ENCODE results near the gene HLF. TPM values are rescaled to one million over a fixed set of nuclear protein-coding genes. Genes with fewer than 3 reads are reported as not detected.

Gene HLF
- total RNA-seq, 1 experiment from 2014 or later, result 0.13 TPM

DNA sequence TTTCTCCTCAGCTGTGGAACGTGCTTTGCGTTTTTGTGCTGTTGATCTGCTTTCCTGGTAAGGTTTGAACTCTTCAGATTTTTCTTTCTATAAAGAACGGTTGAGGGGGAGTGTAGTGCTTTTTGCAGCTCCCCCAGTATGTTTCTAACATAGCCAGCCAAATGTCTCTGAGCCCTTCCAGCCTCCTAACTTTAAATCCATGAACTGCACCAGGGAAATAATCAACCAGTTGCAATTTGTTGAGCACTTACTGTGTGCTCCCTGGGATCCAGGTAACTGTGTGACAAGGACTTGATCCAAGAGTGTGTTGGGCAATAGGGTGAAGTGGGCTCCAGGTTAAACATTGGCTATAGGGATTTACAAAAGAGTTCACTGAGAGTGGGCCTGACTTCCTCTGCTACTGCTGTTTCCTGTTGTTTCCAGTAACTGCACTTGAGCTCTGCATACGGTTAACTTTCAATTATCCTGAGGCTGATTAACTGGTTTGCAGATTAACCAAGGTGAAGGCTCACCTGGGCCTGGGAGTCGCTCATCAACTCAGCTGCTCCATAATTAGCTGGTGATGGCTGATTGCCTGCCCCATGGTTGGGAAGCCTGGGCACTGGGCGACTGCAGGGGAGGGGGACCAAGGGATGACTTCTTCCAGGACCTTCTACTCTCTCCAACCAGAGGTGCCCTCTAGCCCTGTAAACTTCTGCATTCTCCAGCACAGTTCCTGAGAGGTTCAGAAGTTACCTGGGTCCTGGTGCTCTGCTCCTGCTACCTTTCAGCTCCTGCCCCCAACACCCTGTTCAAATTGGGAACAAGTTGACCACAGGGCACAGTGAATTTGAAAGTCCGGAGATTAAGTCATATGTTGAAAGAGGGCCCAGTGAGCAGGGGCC is 19.5 kb downstream of the HLF start:
- no peaks in the 10 kb centered on the region for H3K36me3 ChIP-seq (ENCODE audit: control insufficient read depth, insufficient read depth, low read length)
- CTCF ChIA-PET, result no interaction called here
- H3K4me3 ChIP-seq (ENCODE audit: low read depth in 2 of 2, low read length in 2 of 2), result no peak overlapping the region
- intact Hi-C loops (cut with micrococcal nuclease; ENCODE audit: unreplicated experiment), result no loop called here
- ATAC-seq (no peak), DNase-seq (ENCODE audit: low read depth, low spot score) (no peak)
- in situ Hi-C loops (cut with HindIII; ENCODE audit: low pct_unique_long_range_greater_than_20kb, low sequenced_read_pairs), result no loop called here
- no peaks in the 10 kb centered on the region for H3K4me1 ChIP-seq (ENCODE audit: control insufficient read depth, insufficient read depth, low read length)
- no peak overlapping the region for H3K27ac ChIP-seq (ENCODE audit: low read length)
- H3K9me3 ChIP-seq (ENCODE audit: control insufficient read depth, insufficient read depth, low read depth, low read length), result no peaks in the 10 kb centered on the region
- TF ChIP-seq POLR2AphosphoS5 (IDR thresholded peaks at IDR 0.05; ENCODE audit: low read depth, low read length) (no peak), TCF7L2 (IDR thresholded peaks at IDR 0.05; ENCODE audit: low read depth, low read length) (no peak), SIN3A (IDR thresholded peaks at IDR 0.05; ENCODE audit: borderline replicate concordance, insufficient read depth, low read depth, low read length) (no peak)
- TF ChIP-seq, protein P1, sequence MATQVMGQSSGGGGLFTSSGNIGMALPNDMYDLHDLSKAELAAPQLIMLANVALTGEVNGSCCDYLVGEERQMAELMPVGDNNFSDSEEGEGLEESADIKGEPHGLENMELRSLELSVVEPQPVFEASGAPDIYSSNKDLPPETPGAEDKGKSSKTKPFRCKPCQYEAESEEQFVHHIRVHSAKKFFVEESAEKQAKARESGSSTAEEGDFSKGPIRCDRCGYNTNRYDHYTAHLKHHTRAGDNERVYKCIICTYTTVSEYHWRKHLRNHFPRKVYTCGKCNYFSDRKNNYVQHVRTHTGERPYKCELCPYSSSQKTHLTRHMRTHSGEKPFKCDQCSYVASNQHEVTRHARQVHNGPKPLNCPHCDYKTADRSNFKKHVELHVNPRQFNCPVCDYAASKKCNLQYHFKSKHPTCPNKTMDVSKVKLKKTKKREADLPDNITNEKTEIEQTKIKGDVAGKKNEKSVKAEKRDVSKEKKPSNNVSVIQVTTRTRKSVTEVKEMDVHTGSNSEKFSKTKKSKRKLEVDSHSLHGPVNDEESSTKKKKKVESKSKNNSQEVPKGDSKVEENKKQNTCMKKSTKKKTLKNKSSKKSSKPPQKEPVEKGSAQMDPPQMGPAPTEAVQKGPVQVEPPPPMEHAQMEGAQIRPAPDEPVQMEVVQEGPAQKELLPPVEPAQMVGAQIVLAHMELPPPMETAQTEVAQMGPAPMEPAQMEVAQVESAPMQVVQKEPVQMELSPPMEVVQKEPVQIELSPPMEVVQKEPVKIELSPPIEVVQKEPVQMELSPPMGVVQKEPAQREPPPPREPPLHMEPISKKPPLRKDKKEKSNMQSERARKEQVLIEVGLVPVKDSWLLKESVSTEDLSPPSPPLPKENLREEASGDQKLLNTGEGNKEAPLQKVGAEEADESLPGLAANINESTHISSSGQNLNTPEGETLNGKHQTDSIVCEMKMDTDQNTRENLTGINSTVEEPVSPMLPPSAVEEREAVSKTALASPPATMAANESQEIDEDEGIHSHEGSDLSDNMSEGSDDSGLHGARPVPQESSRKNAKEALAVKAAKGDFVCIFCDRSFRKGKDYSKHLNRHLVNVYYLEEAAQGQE (IDR thresholded peaks at IDR 0.05; ENCODE audit: insufficient read depth in 1 of 2, low read depth in 2 of 2, low read length in 1 of 2), result no peak
- TF ChIP-seq, protein P2, sequence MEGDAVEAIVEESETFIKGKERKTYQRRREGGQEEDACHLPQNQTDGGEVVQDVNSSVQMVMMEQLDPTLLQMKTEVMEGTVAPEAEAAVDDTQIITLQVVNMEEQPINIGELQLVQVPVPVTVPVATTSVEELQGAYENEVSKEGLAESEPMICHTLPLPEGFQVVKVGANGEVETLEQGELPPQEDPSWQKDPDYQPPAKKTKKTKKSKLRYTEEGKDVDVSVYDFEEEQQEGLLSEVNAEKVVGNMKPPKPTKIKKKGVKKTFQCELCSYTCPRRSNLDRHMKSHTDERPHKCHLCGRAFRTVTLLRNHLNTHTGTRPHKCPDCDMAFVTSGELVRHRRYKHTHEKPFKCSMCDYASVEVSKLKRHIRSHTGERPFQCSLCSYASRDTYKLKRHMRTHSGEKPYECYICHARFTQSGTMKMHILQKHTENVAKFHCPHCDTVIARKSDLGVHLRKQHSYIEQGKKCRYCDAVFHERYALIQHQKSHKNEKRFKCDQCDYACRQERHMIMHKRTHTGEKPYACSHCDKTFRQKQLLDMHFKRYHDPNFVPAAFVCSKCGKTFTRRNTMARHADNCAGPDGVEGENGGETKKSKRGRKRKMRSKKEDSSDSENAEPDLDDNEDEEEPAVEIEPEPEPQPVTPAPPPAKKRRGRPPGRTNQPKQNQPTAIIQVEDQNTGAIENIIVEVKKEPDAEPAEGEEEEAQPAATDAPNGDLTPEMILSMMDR (IDR thresholded peaks at IDR 0.05), result no peak
- no TSS peak for BruUV-seq (replicated peaks)
- no peaks in the 10 kb centered on the region for H3K27me3 ChIP-seq (ENCODE audit: control insufficient read depth, insufficient read depth, low read length)
- POLR2A ChIA-PET, result no interaction called here

DNA sequence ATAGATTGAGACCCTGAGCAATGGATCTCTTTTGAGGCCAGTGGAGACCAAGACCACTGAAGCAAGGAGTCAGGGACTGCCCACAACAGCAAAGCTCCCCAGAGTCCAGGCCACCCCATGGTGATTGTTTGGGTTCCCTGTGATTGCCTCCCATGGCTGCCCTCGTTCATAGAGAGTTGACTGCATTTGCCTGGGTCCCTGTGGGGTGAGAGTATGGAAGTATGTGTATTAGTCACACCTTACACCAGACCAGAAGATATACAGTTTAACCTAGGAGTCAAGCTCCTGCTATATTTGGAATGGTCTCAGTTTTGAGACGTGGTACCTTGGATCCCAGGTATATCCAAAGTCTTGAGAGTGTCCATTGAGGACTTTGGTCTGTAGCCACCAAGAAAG is 20.2 kb downstream of the HLF start:
- no TSS peak for BruUV-seq (replicated peaks)
- ChIA-PET POLR2A (no interaction called here), CTCF (no interaction called here)
- ATAC-seq (no peak), DNase-seq (ENCODE audit: low read depth, low spot score) (no peak)
- H3K4me3 ChIP-seq (ENCODE audit: low read depth in 2 of 2, low read length in 2 of 2), result no peak overlapping the region
- H3K27me3 ChIP-seq (ENCODE audit: control insufficient read depth, insufficient read depth, low read length), result no peaks in the 10 kb centered on the region
- H3K27ac ChIP-seq (ENCODE audit: low read length), result no peak overlapping the region
- H3K9me3 ChIP-seq (ENCODE audit: control insufficient read depth, insufficient read depth, low read depth, low read length), result no peaks in the 10 kb centered on the region
- no peaks in the 10 kb centered on the region for H3K4me1 ChIP-seq (ENCODE audit: control insufficient read depth, insufficient read depth, low read length)
- intact Hi-C loops (cut with micrococcal nuclease; ENCODE audit: unreplicated experiment), result no loop called here
- in situ Hi-C loops (cut with HindIII; ENCODE audit: low pct_unique_long_range_greater_than_20kb, low sequenced_read_pairs), result no loop called here
- H3K36me3 ChIP-seq (ENCODE audit: control insufficient read depth, insufficient read depth, low read length), result no peaks in the 10 kb centered on the region
- TF ChIP-seq TCF7L2 (IDR thresholded peaks at IDR 0.05; ENCODE audit: low read depth, low read length), result no peak
- no peak for TF ChIP-seq SIN3A (IDR thresholded peaks at IDR 0.05; ENCODE audit: borderline replicate concordance, insufficient read depth, low read depth, low read length)
- no peak for TF ChIP-seq POLR2AphosphoS5 (IDR thresholded peaks at IDR 0.05; ENCODE audit: low read depth, low read length)

All from Panc1 (cell line).